ENCODE data around the gene CUBN.

Gene CUBN

GRCh38 chr10:16931930-16932329 is 197.7 kb downstream of the CUBN start:
- Histone ChIP-seq H3K4me1 (ENCODE audit: control insufficient read depth, insufficient read depth, low read length) (no peaks in the 10 kb centered on the region), H3K36me3 (ENCODE audit: control insufficient read depth in 2 of 2, insufficient read depth in 1 of 2, low read length in 2 of 2) (no peaks in the 10 kb centered on the region), H3K9me3 (ENCODE audit: control insufficient read depth, insufficient read depth, low read depth, low read length) (no peaks in the 10 kb centered on the region), H3K27ac (ENCODE audit: extremely low read depth, low read depth, low read length) (no peak overlapping the region), H3K4me3 (ENCODE audit: low read depth, low read length) (no peak overlapping the region)
- ChIA-PET CTCF (no interaction called here), POLR2A (no interaction called here)
- no peak for TF ChIP-seq ZNF624 (tag by site-specific recombination; IDR thresholded peaks at IDR 0.05)
- no peak for TF ChIP-seq ZNF175 (tag by site-specific recombination; IDR thresholded peaks at IDR 0.05)
- no peak for TF ChIP-seq ZNF830 (tag by site-specific recombination; IDR thresholded peaks at IDR 0.05; ENCODE audit: low read depth)
- no peak for TF ChIP-seq HOXC10 (CRISPR knock-in tag; IDR thresholded peaks at IDR 0.05)
- TF ChIP-seq ZFP69B (tag by site-specific recombination; IDR thresholded peaks at IDR 0.05) = no peak
- TF ChIP-seq PRDM4 (tag by site-specific recombination; IDR thresholded peaks at IDR 0.05) = no peak
- no peak for TF ChIP-seq ZXDB (tag by site-specific recombination; IDR thresholded peaks at IDR 0.05)
- TF ChIP-seq ZNF350 (tag by site-specific recombination; IDR thresholded peaks at IDR 0.05) = no peak
- no peak for TF ChIP-seq ZNF426 (tag by site-specific recombination; IDR thresholded peaks at IDR 0.05)
- no peak for TF ChIP-seq ZNF311 (tag by site-specific recombination; IDR thresholded peaks at IDR 0.05; ENCODE audit: borderline replicate concordance)
- no peak for TF ChIP-seq ZNF404 (tag by site-specific recombination; IDR thresholded peaks at IDR 0.05)
- TF ChIP-seq ZNF664 (tag by site-specific recombination; IDR thresholded peaks at IDR 0.05) = no peak
- TF ChIP-seq ZIC2 (tag by site-specific recombination; IDR thresholded peaks at IDR 0.05) = no peak
- no peak for TF ChIP-seq ZBTB26 (tag by site-specific recombination; optimal IDR thresholded peaks at IDR 0.05)
- no peak for TF ChIP-seq ZNF16 (tag by site-specific recombination; IDR thresholded peaks at IDR 0.05; ENCODE audit: low read depth)
- no peak for TF ChIP-seq ZNF707 (tag by site-specific recombination; IDR thresholded peaks at IDR 0.05)
- TF ChIP-seq ZNF558 (tag by site-specific recombination; IDR thresholded peaks at IDR 0.05) = no peak
- no peak for TF ChIP-seq ZNF76 (tag by site-specific recombination; IDR thresholded peaks at IDR 0.05; ENCODE audit: borderline replicate concordance, low read depth)
- no peak for TF ChIP-seq ZNF248 (tag by site-specific recombination; IDR thresholded peaks at IDR 0.05)

DNA sequence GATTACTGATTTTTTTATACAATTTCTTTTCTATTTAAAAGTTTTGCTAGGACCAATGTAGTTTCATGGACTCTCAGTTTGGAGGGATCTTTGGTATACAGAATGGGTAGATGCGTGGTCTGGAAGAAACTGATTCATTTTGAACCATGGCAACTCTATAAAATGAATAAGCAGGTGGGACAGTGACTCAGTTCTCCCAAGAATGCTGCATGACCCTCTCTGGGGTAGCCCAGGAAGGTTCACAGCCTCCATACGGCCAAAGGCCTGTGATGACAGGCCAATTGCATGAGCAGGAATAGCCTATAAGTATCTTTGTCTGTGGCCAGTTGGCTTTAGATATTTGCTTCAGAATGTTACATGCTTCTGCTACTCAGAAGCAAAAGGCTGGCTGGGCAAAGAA is 199.1 kb downstream of the CUBN start:
- no peak overlapping the region for H3K4me3 ChIP-seq (ENCODE audit: low read depth, low read length)
- H3K4me1 ChIP-seq (ENCODE audit: control insufficient read depth, insufficient read depth, low read length) = no peaks in the 10 kb centered on the region
- H3K36me3 ChIP-seq (ENCODE audit: control insufficient read depth in 2 of 2, insufficient read depth in 1 of 2, low read length in 2 of 2) = no peaks in the 10 kb centered on the region
- CTCF ChIA-PET = no interaction called here
- POLR2A ChIA-PET = interaction anchor here (0.7 kb wide), 2 partner anchors 30 to 1028 kb away, joined by 3 read pairs; no protein-coding TSS in a partner anchor
- no peak overlapping the region for H3K27ac ChIP-seq (ENCODE audit: extremely low read depth, low read depth, low read length)
- H3K9me3 ChIP-seq (ENCODE audit: control insufficient read depth, insufficient read depth, low read depth, low read length) = no peaks in the 10 kb centered on the region
- TF ChIP-seq ZNF660 (tag by site-specific recombination; IDR thresholded peaks at IDR 0.05) (no peak), SP2 (tag by site-specific recombination; IDR thresholded peaks at IDR 0.05) (no peak), ZNF585B (tag by site-specific recombination; IDR thresholded peaks at IDR 0.05) (no peak), ZBTB10 (tag by site-specific recombination; IDR thresholded peaks at IDR 0.05) (no peak)
- TF ChIP-seq, protein P1, sequence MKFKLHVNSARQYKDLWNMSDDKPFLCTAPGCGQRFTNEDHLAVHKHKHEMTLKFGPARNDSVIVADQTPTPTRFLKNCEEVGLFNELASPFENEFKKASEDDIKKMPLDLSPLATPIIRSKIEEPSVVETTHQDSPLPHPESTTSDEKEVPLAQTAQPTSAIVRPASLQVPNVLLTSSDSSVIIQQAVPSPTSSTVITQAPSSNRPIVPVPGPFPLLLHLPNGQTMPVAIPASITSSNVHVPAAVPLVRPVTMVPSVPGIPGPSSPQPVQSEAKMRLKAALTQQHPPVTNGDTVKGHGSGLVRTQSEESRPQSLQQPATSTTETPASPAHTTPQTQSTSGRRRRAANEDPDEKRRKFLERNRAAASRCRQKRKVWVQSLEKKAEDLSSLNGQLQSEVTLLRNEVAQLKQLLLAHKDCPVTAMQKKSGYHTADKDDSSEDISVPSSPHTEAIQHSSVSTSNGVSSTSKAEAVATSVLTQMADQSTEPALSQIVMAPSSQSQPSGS (tag by site-specific recombination; IDR thresholded peaks at IDR 0.05; ENCODE audit: low read depth) = no peak
